Prostate gland (tissue), 2 donors: ENCODE data around the gene MRPS10.

Experiments used
- POLR2A ChIP-seq: fragments of 450-650 bp; IDR thresholded peaks from one replicate; pipeline ENCODE4 v1.6.1; 2016; ENCODE audit warnings: antibody characterized with exemption, mild to moderate bottlenecking
- POLR2AphosphoS5 ChIP-seq: sonication (generic); formaldehyde crosslinking; IDR thresholded peaks from one replicate; pipeline ENCODE4 v1.6.1; 2017; ENCODE audit warnings: antibody characterized with exemption
- TF ChIP-seq, protein P1 (sequence below), 4 experiments: fragments of 200-600 bp in 2 of 4; fragments of 450-650 bp in 2 of 4; sonication (generic) in 2 of 4; IDR thresholded peaks; 1 replicate in 3 of 4; 2 replicates in 1 of 4; pipeline ENCODE4 v1.5.1; 2016 to 2019; ENCODE audit warnings: antibody characterized with exemption in 4 of 4, mild to moderate bottlenecking in 2 of 4, moderate library complexity in 2 of 4

DNA sequence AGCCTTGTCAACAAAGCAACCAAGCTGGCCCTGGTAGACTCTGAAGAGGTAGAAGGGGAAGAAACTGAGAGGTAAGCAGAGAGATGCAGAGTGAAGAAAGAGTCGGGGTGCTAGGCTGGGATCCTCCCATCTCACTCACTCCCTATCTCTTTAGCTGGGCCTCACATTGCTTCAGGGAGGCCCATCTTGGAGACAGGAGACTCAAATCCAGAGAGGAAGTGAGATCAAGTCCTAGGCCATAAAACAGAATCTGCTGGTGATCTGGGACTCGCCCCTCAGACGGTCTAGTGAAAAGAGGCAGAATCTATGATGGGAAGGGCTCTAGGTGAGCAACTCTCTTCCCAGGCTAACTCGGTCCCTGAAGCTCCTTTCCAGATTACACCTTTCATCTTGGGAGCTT is 22.2 kb downstream of the MRPS10 start:
- TF ChIP-seq, protein P1, sequence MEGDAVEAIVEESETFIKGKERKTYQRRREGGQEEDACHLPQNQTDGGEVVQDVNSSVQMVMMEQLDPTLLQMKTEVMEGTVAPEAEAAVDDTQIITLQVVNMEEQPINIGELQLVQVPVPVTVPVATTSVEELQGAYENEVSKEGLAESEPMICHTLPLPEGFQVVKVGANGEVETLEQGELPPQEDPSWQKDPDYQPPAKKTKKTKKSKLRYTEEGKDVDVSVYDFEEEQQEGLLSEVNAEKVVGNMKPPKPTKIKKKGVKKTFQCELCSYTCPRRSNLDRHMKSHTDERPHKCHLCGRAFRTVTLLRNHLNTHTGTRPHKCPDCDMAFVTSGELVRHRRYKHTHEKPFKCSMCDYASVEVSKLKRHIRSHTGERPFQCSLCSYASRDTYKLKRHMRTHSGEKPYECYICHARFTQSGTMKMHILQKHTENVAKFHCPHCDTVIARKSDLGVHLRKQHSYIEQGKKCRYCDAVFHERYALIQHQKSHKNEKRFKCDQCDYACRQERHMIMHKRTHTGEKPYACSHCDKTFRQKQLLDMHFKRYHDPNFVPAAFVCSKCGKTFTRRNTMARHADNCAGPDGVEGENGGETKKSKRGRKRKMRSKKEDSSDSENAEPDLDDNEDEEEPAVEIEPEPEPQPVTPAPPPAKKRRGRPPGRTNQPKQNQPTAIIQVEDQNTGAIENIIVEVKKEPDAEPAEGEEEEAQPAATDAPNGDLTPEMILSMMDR (IDR thresholded peaks at IDR 0.05), result no peak
- TF ChIP-seq POLR2AphosphoS5 (no peak), POLR2A (no peak)
